ENCODE data around the gene KIF6. TPM values are rescaled to one million over a fixed set of nuclear protein-coding genes. Genes with fewer than 3 reads are reported as not detected.

Gene KIF6
- total RNA-seq, 2 experiments from 2014 or later: not detected

- H3K27ac ChIP-seq (ENCODE audit: low read depth in 1 of 2, low read length in 2 of 2): no peak overlapping the region
- peaks cover 0 to 5% of the 10 kb centered on the region in 2 experiments for H3K27me3 ChIP-seq (ENCODE audit: control insufficient read depth in 1 of 2, insufficient read depth in 2 of 2, low read length in 2 of 2)
- no peaks in the 10 kb centered on the region for H3K36me3 ChIP-seq (ENCODE audit: insufficient read depth, low read length)
- H3K4me3 ChIP-seq (ENCODE audit: low read length): no peak overlapping the region
- H3K4me1 ChIP-seq (ENCODE audit: insufficient read depth, low read length): no peaks in the 10 kb centered on the region
- no peaks in the 10 kb centered on the region for H3K4me1 Mint-ChIP-seq (ENCODE audit: low read depth)
- TF ChIP-seq CTCF (IDR thresholded peaks at IDR 0.05): no peak
- POLR2A ChIA-PET: no interaction called here
- peaks cover 45% of the 10 kb centered on the region for H3K27me3 Mint-ChIP-seq
- peaks cover 6% of the 10 kb centered on the region in 2 experiments for H3K9me3 ChIP-seq (ENCODE audit: control insufficient read depth in 1 of 2, insufficient read depth in 1 of 2, low read length in 2 of 2)
- intact Hi-C loops (cut with DNase I, micrococcal nuclease): no loop called here
- H3K9me3 Mint-ChIP-seq: peaks cover 5% of the 10 kb centered on the region
- no peak overlapping the region for H3K27ac Mint-ChIP-seq
- no peak overlapping the region for H3K4me3 Mint-ChIP-seq
- DNase-seq (no peak), ATAC-seq (ENCODE audit: poor library complexity) (no peak)
- no peaks in the 10 kb centered on the region for H3K36me3 Mint-ChIP-seq (ENCODE audit: low read depth)
- CTCF ChIA-PET: no interaction called here
Measured at GRCh38 chr6:39670519-39670918, 54.7 kb downstream of the KIF6 start.

GRCh38 chr6:39669973-39670342 lies 55.2 kb downstream of the KIF6 start:
- no peak overlapping the region for H3K27ac Mint-ChIP-seq
- Histone ChIP-seq H3K36me3 (ENCODE audit: insufficient read depth, low read length) (no peaks in the 10 kb centered on the region), H3K9me3 (ENCODE audit: control insufficient read depth in 1 of 2, insufficient read depth in 1 of 2, low read length in 2 of 2) (peaks cover 6% of the 10 kb centered on the region in 2 experiments), H3K4me3 (ENCODE audit: low read length) (no peak overlapping the region), H3K27me3 (ENCODE audit: control insufficient read depth in 1 of 2, insufficient read depth in 2 of 2, low read length in 2 of 2) (peaks cover 0 to 5% of the 10 kb centered on the region in 2 experiments), H3K4me1 (ENCODE audit: insufficient read depth, low read length) (no peaks in the 10 kb centered on the region), H3K27ac (ENCODE audit: low read depth in 1 of 2, low read length in 2 of 2) (no peak overlapping the region)
- ChIA-PET POLR2A (no interaction called here), CTCF (no interaction called here)
- no peaks in the 10 kb centered on the region for H3K4me1 Mint-ChIP-seq (ENCODE audit: low read depth)
- peaks cover 4% of the 10 kb centered on the region for H3K9me3 Mint-ChIP-seq
- TF ChIP-seq CTCF (IDR thresholded peaks at IDR 0.05): no peak
- peaks cover 46% of the 10 kb centered on the region for H3K27me3 Mint-ChIP-seq
- no peaks in the 10 kb centered on the region for H3K36me3 Mint-ChIP-seq (ENCODE audit: low read depth)
- DNase-seq: peak in 1 of 14 experiments; percentile 4
- intact Hi-C loops (cut with DNase I, micrococcal nuclease): no loop called here
- ATAC-seq (ENCODE audit: poor library complexity): no peak
- H3K4me3 Mint-ChIP-seq: no peak overlapping the region

GRCh38 chr6:39669207-39669972 lies 55.8 kb downstream of the KIF6 start:
- DNase-seq (no peak), ATAC-seq (ENCODE audit: poor library complexity) (no peak)
- intact Hi-C loops (cut with DNase I, micrococcal nuclease): no loop called here
- TF ChIP-seq CTCF (IDR thresholded peaks at IDR 0.05): no peak
- Histone ChIP-seq H3K27ac (ENCODE audit: low read depth in 1 of 2, low read length in 2 of 2) (no peak overlapping the region), H3K4me3 (ENCODE audit: low read length) (no peak overlapping the region), H3K27me3 (ENCODE audit: control insufficient read depth in 1 of 2, insufficient read depth in 2 of 2, low read length in 2 of 2) (peaks cover 0 to 5% of the 10 kb centered on the region in 2 experiments), H3K4me1 (ENCODE audit: insufficient read depth, low read length) (no peaks in the 10 kb centered on the region), H3K9me3 (ENCODE audit: control insufficient read depth in 1 of 2, insufficient read depth in 1 of 2, low read length in 2 of 2) (peaks cover 6% of the 10 kb centered on the region in 2 experiments), H3K36me3 (ENCODE audit: insufficient read depth, low read length) (no peaks in the 10 kb centered on the region)
- Mint-ChIP-seq H3K27ac (no peak overlapping the region), H3K9me3 (peaks cover 4% of the 10 kb centered on the region), H3K4me1 (ENCODE audit: low read depth) (no peaks in the 10 kb centered on the region), H3K36me3 (ENCODE audit: low read depth) (no peaks in the 10 kb centered on the region), H3K27me3 (peaks cover 48% of the 10 kb centered on the region), H3K4me3 (no peak overlapping the region)
- POLR2A ChIA-PET: no interaction called here
- CTCF ChIA-PET: no interaction called here
